ENCODE results near the gene RASGRP2.

Gene RASGRP2

DNA sequence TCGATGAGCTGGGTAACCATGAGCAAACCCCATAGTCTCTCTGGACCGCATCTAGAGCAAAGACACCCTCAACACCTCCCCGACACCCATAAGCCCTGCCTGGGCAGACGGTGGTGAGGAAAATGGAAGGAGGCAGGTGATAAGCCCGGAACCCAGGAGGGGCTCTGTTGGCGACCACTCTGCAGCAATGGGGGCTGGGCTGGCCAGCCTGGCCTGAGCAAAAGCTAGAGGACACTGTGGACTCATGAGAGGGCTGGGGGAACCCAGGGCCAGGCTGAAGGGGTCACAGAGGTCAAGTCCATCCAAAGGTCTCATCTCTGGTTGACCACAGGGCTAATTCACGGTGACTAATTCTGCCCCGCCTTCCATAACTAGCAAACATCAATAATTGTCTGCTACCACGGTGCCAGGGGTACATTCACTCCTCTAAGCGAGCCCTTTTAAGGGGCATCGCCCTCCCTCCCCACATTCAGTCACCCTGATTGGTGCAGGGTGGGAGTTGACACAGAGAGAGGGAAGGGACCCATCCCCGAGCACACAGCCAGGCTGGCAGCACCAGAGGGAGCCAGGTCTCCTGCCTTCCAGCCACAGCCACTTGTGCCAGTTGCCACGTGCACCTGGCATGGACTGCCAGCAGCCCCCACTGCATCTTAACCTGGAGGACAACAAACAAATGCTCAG lies 11.9 kb upstream of the RASGRP2 start:
- no peak for DNase-seq
- ATAC-seq: no peak

- no peak for DNase-seq
- no peak for ATAC-seq
Observed at GRCh38 chr11:64754919-64755662, 11.1 kb upstream of the RASGRP2 start.

DNA sequence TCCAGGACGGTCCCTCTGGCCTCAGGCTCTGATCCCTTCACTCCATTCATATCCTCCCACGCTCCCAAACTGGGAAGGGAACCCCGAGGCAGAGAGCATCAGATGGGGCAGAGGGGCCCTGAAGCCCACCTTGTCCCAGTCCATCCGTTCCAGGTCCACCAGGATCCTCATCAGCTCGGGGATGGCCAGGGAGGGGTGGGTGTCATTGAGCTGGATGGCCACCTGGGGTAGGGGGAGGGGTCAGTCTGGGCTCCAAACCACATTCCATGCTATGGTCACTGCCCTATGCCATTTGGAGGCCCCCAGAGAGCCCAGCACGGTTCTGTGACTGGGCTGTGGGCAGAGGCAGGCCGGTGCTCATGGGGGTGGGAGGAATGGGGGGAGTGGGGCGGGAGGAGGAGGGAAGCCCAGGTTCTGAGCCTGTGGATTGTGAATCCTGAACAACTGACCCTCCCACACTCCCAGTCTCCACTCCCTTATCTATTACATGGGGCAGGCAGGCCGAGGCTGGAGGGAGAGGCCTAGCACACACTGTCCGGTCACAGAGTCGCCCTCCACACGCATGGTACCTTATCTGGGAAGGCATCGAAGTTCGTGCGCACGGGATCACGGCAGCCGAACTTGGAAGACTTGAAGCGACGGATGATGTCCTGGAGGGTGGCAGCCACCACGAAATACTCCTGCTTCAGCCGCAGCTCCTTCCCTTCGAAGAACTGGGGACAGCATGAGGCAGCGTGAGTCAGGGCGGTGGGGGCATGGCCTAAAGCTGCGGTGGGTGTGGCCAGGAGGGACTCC lies 10.4 kb upstream of the RASGRP2 start:
- DNase-seq: no peak
- no peak for ATAC-seq

GRCh38 chr11:64753380-64754123 lies 9.6 kb upstream of the RASGRP2 start:
- ATAC-seq (no peak), DNase-seq (no peak)

GRCh38 chr11:64753019-64753379 lies 9.1 kb upstream of the RASGRP2 start:
- no peak for ATAC-seq
- no peak for DNase-seq

DNA sequence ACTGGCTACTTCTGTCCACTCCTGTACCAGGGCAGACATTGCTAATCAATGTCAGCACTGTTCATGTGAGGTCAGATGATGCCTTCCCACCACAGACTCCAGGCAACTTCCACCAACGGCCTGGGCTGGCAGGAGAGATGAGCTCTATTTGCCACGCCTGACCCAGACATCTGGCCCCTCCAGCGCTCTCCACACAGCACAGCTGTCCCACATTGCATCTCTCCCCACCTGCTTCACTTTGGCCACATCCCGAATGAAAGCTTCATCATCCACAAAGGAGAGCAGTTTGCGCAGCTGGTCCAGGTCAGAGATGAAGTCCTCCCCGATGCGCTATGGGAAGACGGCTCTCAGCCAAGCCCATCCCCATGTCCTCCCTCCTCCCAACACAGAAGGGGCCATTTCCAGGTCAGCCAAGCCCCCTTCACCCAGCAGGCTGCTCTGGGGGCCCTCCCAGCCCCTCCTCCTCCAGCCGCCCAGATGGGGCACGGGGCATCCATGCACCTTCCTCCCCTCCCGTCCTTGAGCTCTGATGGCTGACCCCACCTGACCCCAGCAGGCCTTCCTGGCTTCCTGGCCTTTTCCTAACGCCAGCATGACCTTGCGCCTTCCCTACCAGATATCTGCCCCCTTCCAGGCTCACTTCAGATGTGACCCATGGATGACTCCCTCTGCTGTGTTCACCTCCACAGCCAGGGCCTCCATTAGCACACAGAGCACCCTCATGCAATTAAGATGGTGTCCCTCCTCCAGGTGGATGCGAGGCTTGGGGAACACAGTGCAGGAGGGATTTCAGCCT lies 8.4 kb upstream of the RASGRP2 start:
- ATAC-seq (no peak), DNase-seq (no peak)

GRCh38 chr11:64751580-64751979 lies 7.6 kb upstream of the RASGRP2 start:
- ATAC-seq (no peak), DNase-seq (no peak)

GRCh38 chr11:64751136-64751535 lies 7.2 kb upstream of the RASGRP2 start:
- ATAC-seq (no peak), DNase-seq (no peak)

DNA sequence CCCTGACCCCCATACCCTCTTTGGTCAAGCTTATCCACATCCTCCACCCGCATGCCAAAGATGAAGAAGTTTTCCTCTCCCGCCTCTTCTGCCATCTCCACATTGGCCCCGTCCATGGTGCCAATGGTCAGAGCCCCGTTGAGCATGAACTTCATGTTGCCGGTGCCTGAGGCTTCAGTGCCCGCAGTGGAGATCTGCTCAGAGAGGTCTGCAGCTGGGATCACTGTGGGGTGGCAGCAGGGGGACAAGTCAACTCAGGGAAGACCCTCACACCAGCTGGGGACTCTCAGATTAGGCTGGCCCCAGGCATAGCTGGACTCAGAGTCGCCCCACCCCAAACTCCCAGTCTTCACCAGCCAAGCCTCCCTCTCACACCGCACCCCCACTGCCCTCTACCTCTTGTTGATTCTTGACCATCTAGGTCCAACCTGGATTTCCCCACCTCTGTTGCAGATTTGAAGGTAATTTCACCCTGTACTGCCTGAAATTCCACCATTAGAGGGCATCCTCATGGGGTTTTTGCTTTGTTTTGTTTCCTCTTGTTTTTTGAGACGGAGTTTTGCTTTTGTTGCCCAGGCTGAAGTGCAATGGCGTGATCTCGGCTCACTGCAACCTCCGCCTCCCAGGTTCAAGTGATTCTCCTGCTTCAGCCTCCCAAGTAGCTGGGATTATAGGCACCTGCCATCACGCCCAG lies 6.6 kb upstream of the RASGRP2 start:
- DNase-seq (no peak), ATAC-seq (no peak)

- DNase-seq: no peak
- no peak for ATAC-seq
Observed at GRCh38 chr11:64747961-64748665, 4.2 kb upstream of the RASGRP2 start.

GRCh38 chr11:64746486-64746885 lies 2.5 kb upstream of the RASGRP2 start:
- DNase-seq (no peak), ATAC-seq (no peak)

DNA sequence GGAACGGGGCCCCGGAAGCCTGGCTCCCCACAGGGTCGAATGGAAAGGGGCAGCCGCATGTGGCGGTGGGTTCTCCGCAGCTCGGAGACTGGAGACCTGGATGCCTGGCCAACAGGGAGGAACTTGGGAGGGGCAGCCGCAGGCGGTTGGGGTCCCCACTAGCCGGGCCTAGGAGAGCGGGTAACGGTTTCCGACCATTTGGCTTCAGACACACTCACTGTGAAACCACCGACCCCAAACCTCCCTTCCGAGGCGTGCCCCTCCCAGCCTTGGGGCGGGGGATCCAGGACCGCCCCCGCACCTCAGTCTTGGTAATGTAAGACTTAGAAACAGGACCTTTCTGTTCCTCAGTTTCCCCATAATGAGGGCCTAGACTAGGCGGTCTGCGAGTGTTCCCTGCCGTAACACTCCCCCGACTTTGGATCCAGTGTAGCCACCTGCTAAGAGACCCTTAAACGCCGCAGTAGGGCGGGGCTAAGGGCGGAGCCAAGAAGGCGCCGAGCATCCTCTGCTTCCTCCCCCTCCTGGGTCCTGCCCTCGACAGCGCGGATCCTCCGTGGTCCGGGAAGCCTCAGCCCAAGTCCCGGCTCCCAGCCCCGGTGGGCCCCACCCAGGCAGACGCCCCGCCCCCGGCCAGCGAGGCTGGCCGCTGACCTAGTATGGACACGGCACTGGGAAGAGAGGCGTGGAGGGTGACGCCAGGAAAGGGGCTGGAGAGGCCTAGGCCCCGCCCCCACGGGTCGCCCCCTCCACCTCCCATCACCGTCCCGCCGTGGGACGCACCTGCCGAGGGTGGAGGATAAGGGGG lies 1.8 kb upstream of the RASGRP2 start:
- DNase-seq: peak; percentile 74
- peak; percentile 41 for ATAC-seq

DNA sequence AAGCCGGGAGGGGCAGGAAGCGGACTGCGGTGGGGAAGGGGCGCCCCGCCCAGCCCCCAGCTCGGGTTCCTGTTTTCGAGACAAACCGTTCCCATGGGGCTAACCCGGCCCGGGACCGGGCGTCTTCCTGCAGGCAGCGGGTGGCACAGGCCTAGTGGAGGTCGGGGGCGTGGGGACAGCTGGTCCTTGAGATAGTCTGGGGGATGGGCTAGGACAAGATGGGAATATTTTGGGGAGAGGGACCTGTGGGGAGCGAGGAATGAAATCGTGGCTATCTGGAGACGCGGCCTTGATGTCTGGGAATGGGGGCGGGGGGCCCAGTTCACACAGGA lies 1.2 kb upstream of the RASGRP2 start:
- ATAC-seq: peak; percentile 6
- DNase-seq: peak; percentile 73

DNA sequence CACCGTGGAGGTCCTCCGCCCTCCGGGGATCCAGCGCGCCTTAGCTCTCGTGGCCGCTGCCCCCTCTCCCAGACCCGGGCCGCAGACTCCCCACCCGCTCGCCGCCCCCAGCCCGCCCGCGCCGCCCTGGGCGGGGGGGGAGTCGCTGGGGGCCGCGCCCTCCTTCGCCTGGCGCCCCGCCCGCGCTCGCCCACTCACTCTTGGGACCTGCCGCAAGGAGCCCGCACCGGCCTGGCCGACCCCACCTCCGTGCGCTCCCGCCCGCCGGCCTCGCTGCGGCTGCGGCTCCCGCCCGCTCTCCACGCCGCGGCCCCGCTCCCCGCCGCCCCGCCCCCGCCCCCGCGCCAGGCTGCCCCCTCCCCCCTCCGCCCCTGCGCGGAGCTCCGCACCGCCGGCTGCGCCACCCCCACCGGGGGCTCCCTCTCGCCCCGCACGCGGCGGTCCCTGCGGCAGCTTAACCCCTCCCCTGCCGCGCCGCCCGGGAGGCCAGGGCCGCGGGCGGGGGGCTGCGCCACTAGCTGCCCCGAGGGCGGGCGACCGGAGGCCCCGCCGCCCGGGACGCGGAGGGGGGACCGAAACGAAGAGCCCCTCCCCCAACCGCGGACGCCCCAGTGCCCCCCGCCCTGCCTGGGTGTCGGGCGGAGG lies 724 bp upstream of the RASGRP2 start:
- no peak for ATAC-seq

GRCh38 chr11:64742889-64743590 lies 902 bp downstream of the RASGRP2 start:
- DNase-seq (peak; percentile 87), ATAC-seq (peak; percentile 44)

More for the DNA sequence above, 724 bp upstream of the RASGRP2 start:
- DNase-seq: peak; percentile 39

GRCh38 chr11:64742087-64742888 lies 1.7 kb downstream of the RASGRP2 start:
- ATAC-seq (peak; percentile 6), DNase-seq (peak; percentile 40)

DNA sequence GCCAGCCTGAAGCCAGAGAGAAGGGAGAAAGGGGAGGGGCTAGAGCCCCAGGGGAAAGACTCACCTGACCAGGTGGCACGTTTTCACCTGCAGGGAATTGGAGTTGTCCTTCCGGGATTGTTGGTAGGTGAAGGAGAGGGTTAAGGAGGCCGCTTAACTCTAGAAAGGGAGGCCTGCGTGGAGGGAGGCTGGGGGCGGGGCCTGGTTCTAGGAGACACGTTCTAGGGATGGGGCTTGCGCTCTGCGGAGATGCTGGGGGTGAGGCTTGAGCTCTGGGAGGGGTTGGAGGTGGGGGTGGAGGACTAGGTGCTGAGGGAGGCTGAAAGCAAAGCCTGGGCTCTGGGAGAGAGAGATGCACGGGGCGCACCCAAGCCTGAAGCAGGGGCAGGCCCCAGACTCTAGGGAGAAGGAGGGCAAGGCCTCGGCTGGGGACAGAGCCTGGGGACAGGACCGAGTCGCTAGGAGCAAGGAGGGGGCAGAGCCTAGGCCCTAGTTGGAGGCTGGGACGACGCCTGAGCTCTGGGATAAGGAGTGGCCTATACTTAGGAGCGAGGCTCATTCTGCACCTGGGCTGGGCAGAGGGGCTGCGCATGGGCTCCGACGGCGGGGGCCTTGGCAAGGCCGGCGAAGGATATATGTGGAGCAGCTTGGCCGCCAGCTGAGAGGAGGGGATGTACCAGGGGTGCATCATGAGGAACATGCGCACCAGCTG lies 2.4 kb downstream of the RASGRP2 start:
- DNase-seq (no peak), ATAC-seq (no peak)
